ENCODE measurements around the gene ESRRB.

The ESRRB gene

GRCh38 chr14:76550534-76550933 lies 174.6 kb downstream of the ESRRB start:
- DNase-seq: no peak

- DNase-seq: no peak
Measured at GRCh38 chr14:76551116-76551515, 175.2 kb downstream of the ESRRB start.
